RWPE2 (cell line): Measurements from ENCODE around the gene SHC2.
"Not testable (repeated sequence)": the region's sequence is repeated elsewhere in the genome, so short reads cannot be mapped to it uniquely, and the experiment has no call there.

Experiments used
- ATAC-seq: fragments of 200-7000 bp; cut with Tn5 transposase; 3 replicates; pipeline ENCODE4 v1.9.1; 2021; ENCODE audit warnings: low read depth
- DNase-seq: peaks from one replicate; pipeline ENCODE4 v3.0.0-alpha.2; 2020; ENCODE audit warnings: low spot score
- H3K27ac ChIP-seq: fragments of 450-650 bp; 2 replicates; pipeline ENCODE4 v1.5.1; 2017; ENCODE audit warnings: mild to moderate bottlenecking; ENCODE audit not compliant: poor library complexity, severe bottlenecking
- H3K27me3 ChIP-seq: fragments of 250-450 bp; sonication (Bioruptor Pico); 2 replicates; pipeline ENCODE4 v1.5.1; 2021; ENCODE audit warnings: mild to moderate bottlenecking, moderate library complexity; ENCODE audit not compliant: insufficient read depth, poor library complexity, severe bottlenecking
- H3K36me3 ChIP-seq: fragments of 250-450 bp; sonication (Bioruptor Pico); 2 replicates; pipeline ENCODE4 v1.5.1; 2020; ENCODE audit warnings: low read depth, mild to moderate bottlenecking, moderate library complexity
- H3K4me1 ChIP-seq: fragments of 250-450 bp; sonication (Bioruptor Pico); 2 replicates; pipeline ENCODE4 v1.5.1; 2021; ENCODE audit warnings: mild to moderate bottlenecking, moderate library complexity; ENCODE audit not compliant: insufficient read depth, poor library complexity, severe bottlenecking
- H3K4me3 ChIP-seq: fragments of 250-450 bp; sonication (Bioruptor Pico); 2 replicates; pipeline ENCODE4 v1.5.1; 2021; ENCODE audit warnings: mild to moderate bottlenecking, moderate library complexity; ENCODE audit not compliant: severe bottlenecking
- H3K9me3 ChIP-seq: fragments of 250-450 bp; sonication (Bioruptor Pico); 2 replicates; pipeline ENCODE4 v1.5.1; 2021; ENCODE audit warnings: mild to moderate bottlenecking, moderate library complexity; ENCODE audit not compliant: severe bottlenecking
- CTCF ChIP-seq: fragments of 450-650 bp; IDR thresholded peaks from one replicate; pipeline ENCODE4 v1.5.1; 2017; ENCODE audit warnings: mild to moderate bottlenecking, moderate library complexity; ENCODE audit not compliant: poor library complexity, severe bottlenecking

Gene SHC2

GRCh38 chr19:383922-384798 is 76.7 kb downstream of the SHC2 start:
- no peak overlapping the region for H3K27ac ChIP-seq
- ATAC-seq (no peak), DNase-seq (no peak)
- no peaks in the 10 kb centered on the region for H3K9me3 ChIP-seq
- peaks cover 9% of the 10 kb centered on the region for H3K4me1 ChIP-seq
- no peaks in the 10 kb centered on the region for H3K27me3 ChIP-seq
- H3K4me3 ChIP-seq = no peak overlapping the region
- TF ChIP-seq CTCF = no peak
- no peaks in the 10 kb centered on the region for H3K36me3 ChIP-seq

GRCh38 chr19:383040-383439 is 77.8 kb downstream of the SHC2 start:
- no peaks in the 10 kb centered on the region for H3K27me3 ChIP-seq
- H3K27ac ChIP-seq = peak overlapping the region; percentile 57
- ATAC-seq (no peak), DNase-seq (no peak)
- no peak overlapping the region for H3K4me3 ChIP-seq
- TF ChIP-seq CTCF = no peak
- no peaks in the 10 kb centered on the region for H3K36me3 ChIP-seq
- no peaks in the 10 kb centered on the region for H3K9me3 ChIP-seq
- H3K4me1 ChIP-seq = peaks cover 5% of the 10 kb centered on the region

GRCh38 chr19:382578-382977 is 78.3 kb downstream of the SHC2 start:
- peak overlapping the region; percentile 57 for H3K27ac ChIP-seq
- H3K4me3 ChIP-seq, DNase-seq: not testable (repeated sequence)

GRCh38 chr19:381901-382300 is 78.9 kb downstream of the SHC2 start:
- not testable (repeated sequence) for H3K27ac ChIP-seq, DNase-seq, H3K9me3 ChIP-seq, H3K27me3 ChIP-seq, H3K4me1 ChIP-seq, H3K4me3 ChIP-seq, H3K36me3 ChIP-seq, ATAC-seq

More at GRCh38 chr19:382578-382977, 78.3 kb downstream of the SHC2 start:
- H3K9me3 ChIP-seq, H3K4me1 ChIP-seq, H3K36me3 ChIP-seq, H3K27me3 ChIP-seq: not testable (repeated sequence)
- peak; percentile 75; the same call in 2 of the 3 replicates for ATAC-seq

GRCh38 chr19:380618-381219 is 80.1 kb downstream of the SHC2 start:
- H3K9me3 ChIP-seq, H3K27ac ChIP-seq, H3K4me1 ChIP-seq, DNase-seq, ATAC-seq, H3K4me3 ChIP-seq, H3K27me3 ChIP-seq, H3K36me3 ChIP-seq: not testable (repeated sequence)

GRCh38 chr19:379796-380195 is 81.0 kb downstream of the SHC2 start:
- H3K4me3 ChIP-seq = no peak overlapping the region
- H3K27ac ChIP-seq = no peak overlapping the region
- DNase-seq (no peak), ATAC-seq (no peak)
- no peak for TF ChIP-seq CTCF
- H3K36me3 ChIP-seq = no peaks in the 10 kb centered on the region
- H3K9me3 ChIP-seq = no peaks in the 10 kb centered on the region
- peaks cover 5% of the 10 kb centered on the region for H3K4me1 ChIP-seq
- no peaks in the 10 kb centered on the region for H3K27me3 ChIP-seq
